Inflammatory macrophage treated with lipopolysaccharide for 4 hours (primary cell): ENCODE measurements around the gene PRKAG2.
A peak's percentile ranks its signal among the peaks of the same experiment; 100 is the strongest.

Source experiments
- DNase-seq: peaks from one replicate; pipeline ENCODE4 v3.0.0-alpha.2; 2020

PRKAG2 gene

GRCh38 chr7:151686016-151686766, 190.7 kb downstream of the PRKAG2 start:
- DNase-seq = no peak

GRCh38 chr7:151684408-151685175, 192.3 kb downstream of the PRKAG2 start:
- DNase-seq = no peak

DNA sequence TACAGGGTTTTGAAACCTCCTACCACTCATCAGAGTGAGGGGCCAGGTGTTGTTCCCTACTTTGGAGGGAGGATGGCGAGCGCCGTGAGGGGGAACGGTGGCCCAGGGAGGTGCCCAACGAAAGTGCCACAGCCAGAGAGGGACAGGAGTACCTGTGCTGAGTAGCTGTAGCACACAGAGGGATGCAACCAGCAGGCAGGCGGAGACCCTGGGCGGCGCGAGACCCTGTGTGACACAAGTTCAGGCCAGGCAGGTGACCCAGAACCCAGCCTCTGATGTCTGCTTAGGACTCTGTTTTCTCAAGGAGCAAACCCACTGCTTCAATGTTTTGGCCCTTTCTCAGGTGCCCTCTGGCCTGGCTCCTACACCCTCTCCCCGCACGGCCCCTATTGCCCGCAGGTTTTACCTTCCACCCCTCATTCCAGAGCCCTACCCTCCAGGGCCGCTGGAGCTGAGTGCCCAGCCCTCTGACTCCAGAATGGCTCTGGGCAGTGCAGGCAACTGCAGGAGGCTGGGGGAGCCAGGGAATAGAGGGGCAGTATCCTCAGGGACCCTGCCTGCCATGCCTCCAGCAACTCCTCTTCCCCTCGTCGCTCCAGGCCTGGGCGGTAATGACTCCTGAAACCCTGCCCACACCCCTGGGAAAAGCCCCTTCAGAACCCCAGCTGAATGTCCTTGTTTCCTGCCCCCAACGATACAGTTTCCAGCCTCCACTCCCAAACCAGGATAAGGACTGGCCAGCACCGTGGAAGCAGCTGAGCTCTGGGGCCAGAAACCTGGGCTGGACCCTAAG, 193.1 kb downstream of the PRKAG2 start:
- DNase-seq = no peak

- DNase-seq = peak; percentile 11
Measured at GRCh38 chr7:151682831-151683614, 193.9 kb downstream of the PRKAG2 start.

DNA sequence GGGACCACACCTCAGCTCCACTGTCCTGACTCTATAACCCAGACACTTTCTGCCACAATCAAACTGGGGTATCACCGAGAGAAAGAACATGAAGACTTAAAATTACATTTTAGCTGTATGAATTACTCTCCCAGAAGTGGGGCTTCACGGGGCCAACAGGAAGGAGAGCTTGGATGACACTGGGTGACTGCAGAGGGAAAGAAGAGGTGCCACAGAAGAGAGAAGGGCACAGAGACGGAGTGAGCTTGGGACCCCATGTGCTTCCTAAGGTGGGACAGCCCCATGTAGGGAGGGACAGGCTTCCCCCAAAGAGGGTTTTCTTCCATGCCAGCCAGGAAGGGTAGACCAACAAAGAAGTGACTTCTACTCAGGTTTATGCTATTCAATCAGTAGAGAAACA, 195.2 kb downstream of the PRKAG2 start:
- no peak for DNase-seq

GRCh38 chr7:151680810-151681209, 196.1 kb downstream of the PRKAG2 start:
- DNase-seq = no peak

DNA sequence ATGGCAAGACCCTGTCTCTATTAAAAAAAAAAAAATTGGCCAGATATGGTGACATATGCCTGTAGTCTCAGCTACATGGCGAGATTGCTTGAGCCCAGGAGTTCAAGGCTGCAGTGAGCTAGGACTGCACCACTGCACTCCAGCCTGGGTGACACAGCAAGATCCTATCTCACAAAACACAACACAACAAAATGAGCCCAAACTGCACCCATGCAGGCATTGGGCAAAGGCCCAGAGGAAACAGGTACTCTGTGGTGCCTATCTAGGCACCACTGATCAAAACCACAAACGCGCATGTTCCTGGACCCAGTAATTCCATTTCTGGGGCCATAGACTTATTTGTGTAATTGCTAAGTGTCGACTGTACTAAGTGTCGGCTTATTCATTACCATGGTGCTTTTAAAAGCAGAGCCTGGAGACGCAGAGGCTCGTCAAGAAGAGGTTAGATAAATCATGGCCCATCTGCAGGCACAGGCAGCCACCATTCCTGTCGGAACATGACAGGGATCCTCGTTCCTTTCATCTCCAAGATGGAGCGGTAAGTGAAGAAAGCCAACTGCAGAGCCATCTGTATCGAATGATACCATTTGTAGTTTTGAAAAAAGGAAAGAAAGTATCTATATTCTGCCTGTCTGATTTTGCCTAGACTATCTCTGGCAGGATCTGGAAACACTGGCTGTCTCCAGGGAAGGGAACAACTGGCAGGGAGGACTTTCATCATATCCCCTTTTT, 196.9 kb downstream of the PRKAG2 start:
- DNase-seq = no peak

DNA sequence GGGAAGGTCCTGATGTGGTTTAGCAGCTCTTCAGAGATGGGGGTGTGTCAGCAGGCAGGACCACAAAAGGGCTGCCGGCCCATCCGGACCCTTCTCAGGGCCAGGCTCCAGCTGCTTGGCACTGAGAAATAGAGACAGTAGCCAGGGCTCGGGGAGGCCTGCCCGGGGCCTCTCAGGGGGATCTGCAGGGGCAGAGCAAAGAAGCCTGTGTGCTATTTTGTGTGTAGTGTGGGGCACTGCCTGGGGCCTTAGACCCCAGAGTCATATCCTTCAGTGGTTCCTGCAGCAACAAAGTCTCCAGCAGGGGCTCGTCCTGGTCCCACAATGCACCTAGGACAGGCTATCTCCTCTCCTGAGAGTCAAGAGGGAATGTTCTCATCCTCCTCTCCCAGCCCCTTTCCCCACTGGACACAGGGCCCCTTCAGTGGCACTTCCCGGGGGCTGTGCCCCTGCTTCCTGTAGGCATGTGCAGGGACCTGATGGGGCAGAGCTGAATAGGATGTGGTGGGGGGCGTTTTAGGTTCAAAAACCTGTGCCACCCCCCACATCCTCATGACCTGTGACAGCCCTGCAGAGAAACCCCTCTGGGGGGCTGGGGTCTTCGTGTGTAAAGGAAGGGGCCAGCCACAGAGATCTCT, 197.7 kb downstream of the PRKAG2 start:
- no peak for DNase-seq

DNA sequence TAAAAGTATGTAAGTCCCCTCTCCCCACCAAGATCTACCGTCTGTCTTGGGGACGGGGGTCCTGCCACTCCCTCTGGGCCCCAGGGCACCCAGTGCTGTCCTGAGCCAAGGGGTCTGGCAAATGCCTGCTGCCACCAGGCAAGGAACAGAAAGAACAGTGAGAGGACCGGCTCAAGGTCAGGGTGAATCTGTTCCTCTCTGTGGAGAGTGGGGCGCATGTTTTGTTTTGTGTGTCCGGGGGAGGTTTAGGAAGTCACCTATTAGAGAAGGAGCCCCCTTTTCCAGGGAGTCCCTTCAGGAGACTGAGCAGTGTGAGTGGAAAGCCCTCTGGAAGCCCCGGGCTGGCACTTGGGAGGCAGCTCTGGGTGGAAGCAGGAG, 198.7 kb downstream of the PRKAG2 start:
- no peak for DNase-seq

DNA sequence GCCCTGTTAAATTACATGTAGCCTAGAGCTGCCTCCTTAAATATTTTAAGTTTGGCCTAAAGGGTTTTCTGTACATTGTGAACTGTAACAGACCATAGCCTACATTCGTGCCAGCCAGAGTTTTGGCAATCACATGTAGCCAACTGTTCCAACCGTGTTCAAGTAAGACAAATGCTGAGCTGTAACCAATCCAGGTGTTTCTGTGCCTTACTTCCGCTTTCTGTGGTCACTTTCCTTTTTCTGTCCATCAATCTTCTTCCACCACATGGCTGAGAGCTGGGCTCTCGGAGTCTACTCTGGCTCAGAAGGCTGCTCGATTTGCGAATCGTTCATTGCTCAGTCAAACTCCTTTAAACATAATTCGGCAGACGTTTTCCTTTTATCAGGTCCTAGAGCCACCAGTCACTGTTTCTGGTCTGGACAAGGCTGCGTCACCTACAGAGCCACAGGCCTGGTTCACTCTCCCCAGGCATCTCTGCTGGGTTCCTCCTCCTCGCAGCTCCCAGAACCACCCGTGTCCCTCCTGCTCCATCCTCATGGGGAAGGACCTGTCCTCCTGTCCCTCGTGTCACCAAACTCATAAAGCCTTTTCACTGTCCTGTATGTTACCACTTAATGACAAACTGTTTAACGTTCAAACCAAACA, 199.2 kb downstream of the PRKAG2 start:
- no peak for DNase-seq

GRCh38 chr7:151676759-151677158, 200.2 kb downstream of the PRKAG2 start:
- no peak for DNase-seq

GRCh38 chr7:151675196-151675920, 201.6 kb downstream of the PRKAG2 start:
- no peak for DNase-seq

DNA sequence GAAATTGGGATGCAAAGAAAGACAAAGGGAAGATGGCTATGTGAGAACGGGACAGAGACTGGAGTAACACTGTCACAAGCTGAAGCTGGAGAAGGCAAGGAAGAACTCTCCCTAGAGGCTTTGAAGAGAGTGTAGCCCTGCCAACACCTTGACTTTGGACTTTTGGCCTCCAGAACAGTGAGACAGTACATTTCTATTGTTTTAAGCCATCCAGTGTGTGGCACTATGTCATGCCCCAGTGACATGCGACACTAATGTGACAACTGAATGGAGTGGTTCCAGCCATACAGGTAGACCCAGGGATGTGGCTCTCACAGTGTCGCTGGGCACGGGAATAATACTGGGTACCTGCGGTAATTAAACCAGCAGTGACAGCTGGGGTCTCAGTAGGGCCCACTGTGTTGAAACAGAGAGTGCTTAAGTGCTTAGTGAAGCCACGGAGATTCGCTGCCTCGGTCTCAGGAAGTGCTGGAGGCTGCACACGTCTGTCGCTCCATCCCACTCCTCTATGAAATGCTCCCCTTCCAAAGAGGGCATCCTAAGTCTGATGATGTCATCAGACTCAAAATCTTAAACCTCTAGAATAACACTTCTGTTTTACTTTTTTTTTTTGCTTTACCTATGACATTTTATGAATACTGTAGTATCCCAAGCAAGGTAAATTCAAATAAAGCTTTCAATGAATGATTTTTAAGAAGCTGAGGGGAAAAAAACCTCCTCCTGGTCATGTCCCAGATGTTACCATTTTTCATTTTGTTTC, 202.6 kb downstream of the PRKAG2 start:
- no peak for DNase-seq

GRCh38 chr7:151673216-151673615, 203.7 kb downstream of the PRKAG2 start:
- no peak for DNase-seq

- no peak for DNase-seq
Measured at GRCh38 chr7:151672716-151673115, 204.2 kb downstream of the PRKAG2 start.

DNA sequence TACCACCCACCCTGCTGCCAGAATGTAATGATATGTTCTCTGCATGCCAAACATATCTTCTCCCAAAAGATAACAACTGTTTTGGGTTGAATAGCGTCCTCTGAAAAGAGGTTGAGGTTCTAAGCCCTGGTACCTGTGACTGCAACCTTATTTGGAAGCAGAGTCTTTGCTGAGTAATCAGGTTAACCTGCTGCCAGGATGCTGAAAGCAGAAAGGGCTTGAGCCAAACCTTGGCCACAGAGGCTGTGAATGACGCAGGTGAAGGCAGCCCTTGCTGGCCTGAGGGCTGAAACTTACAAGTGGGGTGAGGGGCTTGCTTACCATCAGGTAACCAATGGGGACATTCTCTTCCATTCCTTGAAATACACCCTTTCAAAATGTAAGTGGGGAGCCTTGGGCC, 205.4 kb downstream of the PRKAG2 start:
- DNase-seq = no peak

DNA sequence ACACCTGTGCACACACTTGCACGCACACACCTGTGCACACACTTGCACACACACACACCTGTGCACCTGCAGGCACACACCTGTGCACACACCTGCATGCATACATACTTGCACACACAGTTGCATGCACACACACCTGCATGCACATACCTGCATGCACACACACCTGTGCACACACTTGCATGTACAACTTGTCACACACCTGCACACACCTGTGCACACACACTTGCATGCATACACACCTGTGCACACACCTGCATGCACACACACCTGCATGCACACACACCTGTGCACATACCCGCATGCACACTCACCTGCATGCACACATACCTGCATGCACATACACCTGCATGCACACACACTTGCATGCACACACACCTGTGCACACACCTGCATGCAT, 207.2 kb downstream of the PRKAG2 start:
- no peak for DNase-seq

GRCh38 chr7:151666886-151667285, 210.0 kb downstream of the PRKAG2 start:
- DNase-seq = no peak

GRCh38 chr7:151665368-151665767, 211.5 kb downstream of the PRKAG2 start:
- no peak for DNase-seq

- DNase-seq = no peak
Measured at GRCh38 chr7:151664268-151664667, 212.6 kb downstream of the PRKAG2 start.
